GM21360 (cell line): ENCODE data around the gene DUSP22.

Experiments used
- ATAC-seq: cut with Tn5 transposase; IDR thresholded peaks from one replicate; pipeline ENCODE4 v1.9.1; 2021; ENCODE audit warnings: mild to moderate bottlenecking, moderate library complexity; ENCODE audit not compliant: unreplicated experiment

DUSP22 gene

DNA sequence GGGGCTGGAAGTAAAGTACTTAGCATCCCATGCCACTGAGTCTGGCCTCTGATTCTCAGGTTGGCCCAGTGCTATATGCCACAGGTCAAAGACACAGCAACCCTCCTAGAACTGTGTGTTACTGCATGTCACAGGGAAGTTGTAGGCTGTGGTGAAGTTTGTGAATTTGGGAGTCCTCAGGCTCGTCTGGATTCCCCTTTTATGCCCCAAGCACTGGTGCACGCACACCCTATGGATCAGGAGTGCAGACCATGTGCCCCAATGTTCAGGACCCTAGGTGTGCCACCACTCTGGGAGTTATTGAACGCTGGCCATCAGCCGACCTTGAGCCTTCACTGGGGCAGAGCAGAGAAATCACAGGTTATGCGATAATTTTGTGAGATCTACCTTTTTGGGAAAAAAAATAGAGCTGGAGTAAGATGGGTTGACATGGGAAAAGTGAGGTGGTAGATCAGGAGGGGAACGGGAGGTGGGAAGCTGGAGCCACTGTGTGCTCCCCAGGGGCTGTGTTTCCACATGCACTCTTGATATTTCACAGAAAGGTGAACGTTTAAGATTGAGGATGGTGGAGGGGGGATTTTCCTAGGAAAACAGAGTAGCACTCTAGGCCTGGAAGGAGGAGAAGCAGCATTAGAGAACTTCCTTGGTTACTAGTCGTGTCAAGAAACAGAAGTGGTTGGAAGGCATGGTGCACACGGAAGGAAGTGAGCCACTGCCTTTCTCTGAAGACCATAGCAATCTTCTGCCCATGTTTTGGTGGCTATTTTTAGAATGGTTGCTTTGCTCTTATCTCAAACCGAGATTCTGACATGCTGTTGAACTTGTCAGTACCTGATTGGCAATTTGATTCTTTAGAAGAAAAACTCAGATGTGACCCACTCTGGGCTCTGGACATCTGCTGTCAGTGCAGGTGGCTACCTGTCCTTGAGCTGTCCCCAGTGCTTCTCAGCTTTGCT, 44.1 kb downstream of the DUSP22 start:
- peak; percentile 27 for ATAC-seq

DNA sequence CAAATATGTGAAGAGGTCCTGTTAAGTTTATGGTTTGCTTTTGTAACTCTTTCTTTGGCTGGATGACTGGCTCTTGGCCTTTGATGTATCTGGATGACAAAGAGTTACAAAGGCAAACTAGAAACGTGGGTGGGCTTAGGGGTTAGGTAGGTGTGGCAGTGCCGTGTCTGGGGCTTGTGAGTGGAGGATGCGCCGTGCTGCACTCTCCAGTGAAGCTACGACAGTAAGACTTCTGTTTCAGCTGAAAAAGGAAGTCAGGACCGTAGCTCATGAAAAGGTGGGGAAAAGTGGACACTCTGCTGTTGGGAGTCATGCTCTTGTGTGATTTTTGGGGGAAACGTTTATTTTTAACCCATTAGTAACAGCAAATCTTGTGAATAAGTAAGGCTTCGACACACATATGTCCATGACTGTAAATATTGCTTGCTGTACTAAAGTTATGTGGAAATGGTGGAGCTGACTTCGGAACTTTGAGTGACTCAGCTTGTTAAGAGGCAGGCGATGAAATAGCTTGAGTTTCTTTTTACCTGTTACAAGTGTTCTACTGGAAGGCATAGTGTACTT, 45.6 kb downstream of the DUSP22 start:
- ATAC-seq = no peak

DNA sequence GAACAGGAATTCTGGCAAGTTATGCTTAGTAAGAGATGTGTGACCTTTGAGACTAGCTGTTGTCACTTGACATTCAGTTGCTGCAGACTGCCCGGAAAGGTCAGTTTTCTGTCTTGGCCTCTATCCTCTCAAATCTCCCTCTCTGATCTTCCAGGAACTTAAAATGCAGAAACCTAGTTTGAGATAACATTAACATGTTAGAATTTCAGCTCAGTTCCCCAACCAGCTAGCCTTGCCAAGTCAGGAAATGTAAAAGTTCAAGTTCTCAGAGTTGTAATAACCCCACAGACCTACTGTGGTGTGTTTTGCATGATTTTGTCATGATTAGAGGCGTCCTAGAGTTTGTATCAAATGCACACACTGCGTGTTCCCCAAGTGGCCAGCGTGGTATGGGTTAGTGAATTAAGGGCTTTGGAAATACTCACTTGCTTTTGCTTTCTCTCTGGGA, 46.6 kb downstream of the DUSP22 start:
- no peak for ATAC-seq

DNA sequence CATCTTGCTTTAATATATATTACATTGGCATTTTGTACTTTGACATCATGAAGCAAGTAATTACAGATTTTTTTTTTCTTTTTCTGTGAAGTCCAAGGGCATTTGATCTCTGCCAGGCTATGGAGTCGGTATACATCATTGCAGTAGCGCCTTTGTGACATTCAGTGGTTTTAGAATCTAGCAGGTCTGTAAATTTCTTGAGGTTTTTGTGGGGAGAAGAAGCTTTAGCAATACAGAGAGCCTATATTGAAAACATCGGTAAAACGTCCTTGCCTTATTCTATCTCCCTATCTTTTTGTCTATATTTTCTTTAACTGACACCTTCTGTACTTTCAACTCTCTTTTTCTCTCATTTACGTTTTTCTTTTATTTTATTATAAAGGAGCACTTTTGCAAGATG, 47.2 kb downstream of the DUSP22 start:
- ATAC-seq = no peak

DNA sequence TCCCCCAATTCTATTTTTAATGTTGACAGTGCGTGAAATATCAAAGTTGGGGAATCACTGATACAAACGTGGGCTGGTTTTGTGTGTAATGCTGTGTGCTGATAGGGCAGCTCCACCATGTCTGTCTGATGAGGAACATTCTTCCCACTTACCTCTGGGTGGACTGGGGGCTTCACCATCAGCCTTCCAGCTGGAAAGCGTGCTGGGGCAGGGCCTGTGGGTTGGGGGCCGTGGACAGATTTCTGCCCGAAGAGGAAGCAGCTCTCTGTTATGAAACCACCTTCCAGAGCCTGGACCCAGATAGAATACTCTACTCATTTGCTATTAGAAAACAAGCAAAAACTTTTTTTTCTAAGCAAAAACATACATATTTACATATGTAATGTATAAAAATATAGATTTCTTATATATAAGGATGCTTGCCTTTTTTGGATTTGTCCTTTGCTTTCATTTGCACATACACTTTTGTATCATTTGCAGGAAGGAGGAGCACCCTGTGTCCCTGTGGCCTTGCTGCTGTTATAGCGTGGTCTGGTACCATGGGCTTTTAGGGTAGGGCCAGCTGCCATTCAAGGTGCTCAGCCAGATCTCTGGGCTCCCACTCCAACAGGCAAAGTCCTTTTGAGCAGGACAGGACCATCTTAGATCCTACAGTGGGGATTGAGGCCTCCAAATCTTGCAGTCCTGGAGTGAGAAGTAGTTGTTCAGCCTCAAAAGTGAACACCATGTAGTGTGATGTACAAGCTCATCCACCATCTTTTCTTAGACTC, 48.1 kb downstream of the DUSP22 start:
- no peak for ATAC-seq

DNA sequence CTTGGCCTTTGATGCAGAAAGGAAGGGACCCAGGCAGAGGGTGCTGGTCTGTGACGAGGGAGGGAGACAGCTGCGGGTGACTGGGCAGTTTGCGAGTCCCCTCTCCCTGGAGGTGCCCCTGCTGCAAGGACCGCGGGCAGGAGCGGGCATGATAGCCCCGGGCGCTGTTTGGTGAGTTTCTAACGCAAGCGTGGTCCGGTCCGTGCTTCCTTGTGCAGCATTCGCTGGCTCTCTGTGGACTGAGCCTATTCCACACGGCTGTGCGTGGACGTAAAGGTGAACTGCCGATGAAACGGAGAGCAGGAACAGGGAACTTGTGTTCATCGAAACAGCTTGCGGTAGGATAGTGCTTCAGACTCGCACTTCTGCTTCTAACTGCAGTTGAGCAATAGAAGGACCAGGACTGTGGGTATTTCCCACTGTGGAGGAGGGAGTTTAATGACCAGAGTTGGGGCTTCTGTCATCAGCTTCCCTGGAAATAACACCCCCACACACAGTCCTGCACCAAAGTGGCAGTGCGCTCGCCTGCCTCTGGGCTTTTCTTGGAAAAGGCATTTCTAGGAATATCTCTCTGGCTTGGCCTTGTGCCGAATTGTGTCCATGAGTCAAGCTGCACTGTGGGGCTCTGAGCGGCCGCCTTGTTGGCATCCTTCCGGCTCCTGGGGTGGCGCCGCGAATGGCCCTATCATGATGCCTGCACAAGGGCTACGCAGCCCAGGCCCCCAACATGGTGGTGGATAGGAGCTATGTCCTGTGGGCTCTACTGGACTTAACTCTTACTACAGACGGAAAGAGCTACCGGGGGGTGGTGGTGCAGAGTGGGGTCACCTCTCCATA, 48.9 kb downstream of the DUSP22 start:
- peak; percentile 44 for ATAC-seq

DNA sequence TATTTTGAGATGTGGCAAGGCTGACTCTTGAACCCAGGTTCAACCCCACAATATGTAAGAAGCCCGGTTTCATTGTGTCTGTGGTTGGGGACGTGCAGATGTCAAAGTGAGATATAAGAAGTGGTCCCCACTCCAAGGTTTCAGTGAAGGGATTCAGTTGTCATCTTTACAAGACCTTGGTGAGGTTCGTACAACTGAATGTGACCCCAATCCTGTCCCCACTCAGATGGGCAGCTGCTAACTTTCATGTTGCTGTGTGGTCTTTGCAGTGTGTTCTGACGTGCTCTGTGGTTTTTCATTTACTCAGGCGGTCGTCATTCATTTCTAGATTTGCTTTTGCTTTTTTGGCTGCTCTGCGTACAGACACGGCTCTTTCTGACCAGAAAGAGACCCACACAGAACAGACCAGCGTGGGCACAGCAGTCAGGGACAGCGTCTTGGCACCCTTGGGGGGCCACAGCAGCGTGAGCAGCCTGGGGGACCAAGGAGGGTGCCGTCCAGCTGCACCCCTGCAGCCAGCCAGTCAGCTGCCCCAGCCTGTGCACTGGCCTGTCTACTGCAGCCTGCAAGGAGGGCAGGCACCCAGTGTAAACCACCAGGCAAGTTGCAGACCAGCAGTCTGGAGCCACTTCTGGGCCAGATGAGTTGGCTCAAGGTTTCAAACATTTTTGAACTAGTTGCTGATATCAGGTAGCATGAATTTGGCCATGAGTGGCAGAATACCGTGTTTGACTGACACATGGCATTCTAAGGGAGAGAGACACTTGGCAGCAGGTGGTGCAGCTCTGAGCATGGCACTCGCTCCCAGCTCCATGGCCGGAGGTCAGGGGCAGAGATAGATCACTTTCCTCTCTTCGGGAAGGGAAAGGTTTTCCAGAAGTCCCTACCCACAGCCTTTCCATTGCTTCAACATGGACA, 49.9 kb downstream of the DUSP22 start:
- peak; percentile 40 for ATAC-seq

DNA sequence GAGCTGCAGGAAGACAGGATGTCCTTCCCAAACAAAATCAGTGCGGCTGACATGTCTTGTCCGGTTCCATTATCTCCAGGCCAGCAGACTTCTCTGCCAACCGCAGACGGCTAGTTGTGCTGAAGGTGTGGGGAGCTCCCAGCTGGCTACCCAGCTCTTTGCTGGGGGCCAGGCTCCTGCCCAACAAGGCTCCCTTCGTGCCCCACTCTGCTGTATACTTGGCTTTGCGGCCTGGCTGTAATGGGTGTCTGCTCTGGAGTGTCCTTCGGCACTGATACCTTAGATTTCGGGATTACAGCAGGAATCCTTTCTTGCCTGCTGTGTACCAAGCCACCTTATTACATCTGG, 50.5 kb downstream of the DUSP22 start:
- no peak for ATAC-seq

DNA sequence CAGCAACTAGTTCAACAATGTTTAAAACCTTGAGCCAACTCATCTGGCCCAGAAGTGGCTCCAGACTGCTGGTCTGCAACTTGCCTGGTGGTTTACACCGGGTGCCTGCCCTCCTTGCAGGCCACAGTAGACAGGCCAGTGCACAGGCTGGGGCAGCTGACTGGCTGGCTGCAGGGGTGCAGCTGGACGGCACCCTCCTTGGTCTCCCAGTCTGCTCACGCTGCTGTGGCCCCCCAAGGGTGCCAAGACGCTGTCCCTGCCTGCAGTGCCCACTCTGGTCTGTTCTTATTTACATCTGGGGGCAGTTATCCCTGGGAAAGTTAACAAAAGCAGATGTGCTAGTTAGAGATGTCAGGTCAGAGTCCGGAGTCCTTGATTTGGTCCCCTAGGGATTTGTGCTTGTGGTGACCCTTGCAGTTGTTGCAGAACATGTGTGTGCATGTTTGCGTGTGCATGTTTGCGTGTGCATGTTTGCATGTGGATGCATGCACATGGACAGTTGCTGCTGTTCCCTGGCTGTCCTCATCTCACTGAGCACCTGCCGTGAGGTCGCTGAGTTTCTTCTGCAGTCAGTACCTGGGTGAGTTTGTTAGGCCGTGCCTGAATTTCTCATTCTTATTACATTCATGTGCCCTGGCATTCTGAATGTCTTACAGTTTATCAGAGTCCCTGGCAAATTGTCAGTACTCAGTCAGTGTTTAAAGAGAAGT, 51.1 kb downstream of the DUSP22 start:
- ATAC-seq = no peak

DNA sequence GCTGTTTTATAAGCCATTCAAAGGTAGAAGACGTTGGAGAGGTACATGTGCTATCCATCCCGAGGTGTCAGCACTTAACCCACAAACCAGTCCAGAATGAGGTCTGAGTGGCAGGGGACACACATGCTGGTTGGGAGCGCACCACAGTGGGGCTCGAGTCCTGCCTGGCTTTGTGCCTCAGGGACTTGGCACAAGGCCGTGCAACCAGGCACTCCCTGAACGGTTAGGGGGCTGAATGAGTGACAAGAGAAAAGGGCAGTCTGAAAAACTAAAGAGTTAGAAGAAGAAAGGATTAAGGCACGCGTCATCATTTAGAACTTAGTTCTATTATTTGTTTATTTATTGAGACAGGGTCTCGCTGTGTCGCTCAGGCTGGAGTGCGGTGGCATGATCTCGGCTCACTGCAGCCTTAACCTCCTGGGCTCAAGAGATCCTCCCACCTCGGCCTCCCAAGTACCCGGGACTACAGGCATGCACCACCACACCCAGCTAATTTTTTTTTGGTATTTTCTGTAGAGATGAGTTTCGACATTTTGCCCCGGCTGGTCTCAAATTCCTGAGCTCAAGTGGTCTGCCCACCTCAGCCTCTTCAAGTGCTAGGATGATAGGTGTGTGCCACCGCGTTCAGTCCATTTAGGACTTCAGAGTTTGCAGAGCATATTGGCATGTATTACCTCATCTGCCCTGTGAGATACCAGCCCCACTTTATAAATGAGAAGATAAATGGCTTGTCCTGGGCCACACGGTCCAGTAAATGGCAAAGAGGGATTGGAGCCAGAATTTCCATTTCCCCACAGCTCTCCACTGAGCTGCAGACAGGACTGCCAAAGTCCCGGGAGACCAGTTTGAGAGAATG, 51.9 kb downstream of the DUSP22 start:
- ATAC-seq = no peak

DNA sequence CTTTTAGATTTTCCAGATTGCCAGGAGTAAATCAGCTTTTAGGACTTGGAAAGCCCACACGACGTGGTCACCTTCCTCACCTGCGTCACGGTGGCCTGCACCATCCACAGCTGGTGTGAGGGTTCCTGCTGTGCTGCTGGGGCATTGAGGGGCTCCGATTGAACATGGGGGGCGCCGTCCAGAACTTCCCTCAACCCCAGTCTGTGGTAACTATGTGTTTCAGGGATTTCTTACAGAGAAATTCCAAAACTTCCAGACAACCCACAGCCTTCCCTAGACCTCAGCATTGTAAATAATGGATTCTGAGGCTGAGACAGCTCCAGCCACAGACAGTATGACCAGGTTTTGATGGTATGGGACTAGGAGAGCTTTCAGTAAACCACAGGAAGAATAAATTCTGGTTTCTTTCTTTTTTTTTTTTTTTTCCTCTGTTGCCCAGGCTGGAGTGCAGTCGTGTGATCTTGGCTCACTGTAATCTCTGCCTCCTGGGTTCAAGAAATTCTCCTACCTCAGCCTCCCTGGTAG, 52.6 kb downstream of the DUSP22 start:
- no peak for ATAC-seq

DNA sequence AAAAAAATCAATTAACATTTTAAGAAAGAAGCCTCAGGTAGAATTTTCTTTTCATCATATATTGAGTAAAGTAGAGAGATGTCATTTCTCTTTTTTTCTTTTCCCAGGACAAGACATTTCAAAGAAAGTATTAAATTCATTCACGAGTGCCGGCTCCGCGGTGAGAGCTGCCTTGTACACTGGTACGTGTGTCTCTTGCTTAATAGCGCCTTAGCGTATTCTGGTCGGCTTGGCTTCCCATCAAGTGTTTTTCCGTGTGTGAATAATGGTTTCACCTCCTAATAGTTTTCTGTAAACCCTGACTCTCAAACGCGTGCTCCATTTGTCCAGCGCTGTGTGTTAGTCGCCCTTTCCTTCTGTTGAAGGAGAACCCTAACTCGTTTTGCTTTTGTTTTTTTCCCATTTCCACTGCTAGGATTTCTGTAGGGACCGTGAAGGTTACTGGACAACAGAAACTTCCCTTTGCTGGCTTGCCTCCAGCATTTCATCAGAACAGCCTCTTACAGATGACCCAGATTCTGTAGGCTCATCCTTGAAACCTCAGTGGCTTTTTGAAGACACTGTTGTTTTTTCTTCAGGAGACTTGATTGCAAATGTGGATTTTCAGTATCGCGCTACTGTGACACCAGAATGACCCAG, 53.6 kb downstream of the DUSP22 start:
- no peak for ATAC-seq

DNA sequence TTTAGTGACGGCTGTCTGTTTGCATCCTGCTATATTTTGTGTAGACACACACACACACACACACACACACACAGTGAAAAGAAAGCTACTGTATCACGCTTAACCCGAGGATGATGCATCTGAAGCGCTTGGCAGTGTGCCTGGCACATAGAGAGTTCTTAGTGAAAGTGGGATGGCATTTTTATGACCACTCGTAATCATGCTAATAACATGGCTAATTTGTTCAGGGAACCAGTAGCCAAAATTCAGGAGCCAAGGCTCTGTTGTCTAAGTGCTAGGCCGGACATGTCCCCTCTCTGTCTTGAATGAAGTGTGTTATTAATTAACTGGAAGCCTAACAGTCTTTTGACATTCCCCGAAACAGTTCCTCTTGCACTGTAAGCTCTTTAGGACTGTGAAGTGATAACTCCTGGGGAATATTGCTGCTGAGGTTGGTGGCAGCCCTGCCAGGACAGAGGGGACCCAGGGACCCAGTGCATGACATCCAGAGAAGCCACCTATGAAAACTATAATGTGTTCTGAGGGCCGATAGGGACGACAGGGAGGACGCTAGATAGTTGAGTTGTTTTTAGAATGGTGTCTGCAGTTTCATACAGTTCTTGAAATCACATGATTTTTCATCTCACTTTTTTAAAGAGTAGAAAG, 54.2 kb downstream of the DUSP22 start:
- ATAC-seq = no peak

DNA sequence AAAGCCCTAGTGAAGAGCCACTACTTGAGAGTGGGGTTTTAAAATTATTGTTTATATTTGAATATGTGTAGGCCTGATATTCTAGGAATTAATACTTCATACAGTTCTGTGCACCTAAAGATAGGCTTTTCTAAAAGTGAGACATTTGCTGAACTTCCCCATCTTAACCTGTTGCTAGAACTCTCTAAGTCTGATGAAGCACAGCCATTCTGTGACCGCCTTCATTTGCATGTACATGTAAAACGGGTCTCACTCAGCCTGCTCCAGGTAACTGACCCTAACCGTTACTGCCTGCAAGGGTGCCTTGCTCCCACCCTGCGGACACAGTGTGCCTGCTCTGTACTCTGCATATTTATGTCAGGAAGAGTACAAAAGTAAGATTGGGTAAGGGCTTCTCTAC, 54.9 kb downstream of the DUSP22 start:
- ATAC-seq = peak; percentile 65

DNA sequence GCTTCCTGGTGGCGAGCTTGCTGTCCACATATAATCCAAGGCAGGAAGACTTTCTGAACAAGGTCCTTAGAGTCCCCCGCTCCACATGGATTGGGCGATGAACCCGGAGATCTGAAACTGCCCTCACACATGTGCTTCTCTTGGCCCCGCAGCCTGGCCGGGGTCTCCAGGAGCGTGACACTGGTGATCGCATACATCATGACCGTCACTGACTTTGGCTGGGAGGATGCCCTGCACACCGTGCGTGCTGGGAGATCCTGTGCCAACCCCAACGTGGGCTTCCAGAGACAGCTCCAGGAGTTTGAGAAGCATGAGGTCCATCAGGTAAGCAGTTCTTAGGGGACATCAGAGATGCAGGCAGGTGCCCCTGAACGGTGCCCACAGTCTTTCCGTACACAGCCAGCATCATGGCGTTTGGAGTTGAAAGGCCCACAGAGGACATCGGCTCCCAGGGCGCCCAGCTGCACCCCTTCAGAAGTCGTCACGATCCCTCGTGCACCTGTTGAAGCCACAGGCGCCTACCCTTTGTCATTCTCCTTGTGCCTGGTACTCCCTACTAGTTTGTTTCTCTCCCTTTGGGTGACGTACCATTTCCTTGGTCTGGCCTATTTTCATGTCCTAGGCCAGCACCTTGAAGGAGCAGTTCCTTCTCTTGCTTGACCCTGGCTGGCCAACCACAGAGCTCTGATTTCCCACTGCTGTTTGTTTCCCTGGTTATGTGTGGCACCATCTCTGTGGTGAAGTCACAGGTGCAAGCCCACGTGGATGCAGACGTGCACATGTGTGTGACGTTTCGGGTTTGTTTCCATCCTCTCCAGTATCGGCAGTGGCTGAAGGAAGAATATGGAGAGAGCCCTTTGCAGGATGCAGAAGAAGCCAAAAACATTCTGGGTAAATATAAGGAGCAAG, 55.9 kb downstream of the DUSP22 start:
- no peak for ATAC-seq

DNA sequence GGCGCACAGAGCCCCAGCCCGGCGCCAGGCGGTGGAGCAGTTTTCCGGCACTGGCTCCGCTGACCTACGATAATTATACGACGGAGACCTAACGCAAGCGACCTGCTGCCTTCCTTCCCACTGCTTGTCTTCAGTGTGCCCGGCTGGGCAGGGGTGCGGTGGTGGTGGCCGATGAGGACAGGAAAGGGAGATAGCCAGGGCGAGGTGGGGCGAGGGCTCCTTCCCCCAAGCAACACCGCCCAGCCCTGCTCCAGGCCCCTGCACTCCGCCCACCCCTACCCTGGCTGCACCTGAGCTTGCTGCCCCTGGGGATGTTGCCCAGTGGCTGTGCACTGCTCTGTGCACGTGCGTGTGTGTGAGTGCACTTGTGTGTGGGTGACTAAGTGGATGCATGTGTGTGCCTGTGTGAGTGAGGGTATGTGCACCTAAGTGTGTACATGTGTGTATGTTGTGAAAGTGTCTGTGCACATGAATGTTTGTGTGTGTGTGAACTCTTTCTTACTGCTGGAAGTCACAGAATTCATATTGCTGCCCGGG, 56.6 kb downstream of the DUSP22 start:
- ATAC-seq = no peak
